Activated CD8-positive, alpha-beta memory T cell treated with anti-CD3 and anti-CD28 coated beads, Interleukin-2, amount 50 U/mL, for 24 hours (primary cell): Measurements from ENCODE around the gene RPS14.
"Not testable (repeated sequence)": the region's sequence is repeated elsewhere in the genome, so short reads cannot be mapped to it uniquely, and the experiment has no call there.

Experiments used
- DNase-seq: peaks from one replicate; pipeline ENCODE4 v3.0.0-alpha.2; 2020; ENCODE audit errors: extremely low read depth

RPS14 gene

GRCh38 chr5:150479416-150479815, 29.9 kb upstream of the RPS14 start:
- no peak for DNase-seq

GRCh38 chr5:150476568-150476967, 27.0 kb upstream of the RPS14 start:
- DNase-seq = not testable (repeated sequence)

- no peak for DNase-seq
Measured at GRCh38 chr5:150473673-150474358, 24.3 kb upstream of the RPS14 start.

GRCh38 chr5:150469718-150470469, 20.4 kb upstream of the RPS14 start:
- no peak for DNase-seq

GRCh38 chr5:150468206-150468605, 18.7 kb upstream of the RPS14 start:
- DNase-seq = no peak

- DNase-seq = no peak
Measured at GRCh38 chr5:150465927-150466326, 16.4 kb upstream of the RPS14 start.

- no peak for DNase-seq
Measured at GRCh38 chr5:150464554-150465012, 15.0 kb upstream of the RPS14 start.

GRCh38 chr5:150461231-150461630, 11.7 kb upstream of the RPS14 start:
- DNase-seq = no peak

GRCh38 chr5:150460781-150461180, 11.2 kb upstream of the RPS14 start:
- DNase-seq = no peak

GRCh38 chr5:150458802-150459557, 9.4 kb upstream of the RPS14 start:
- peak; percentile 79 for DNase-seq

GRCh38 chr5:150457562-150458240, 8.2 kb upstream of the RPS14 start:
- DNase-seq = no peak

GRCh38 chr5:150457121-150457520, 7.6 kb upstream of the RPS14 start:
- no peak for DNase-seq

- DNase-seq = no peak
Measured at GRCh38 chr5:150454492-150455229, 5.1 kb upstream of the RPS14 start.

GRCh38 chr5:150454027-150454426, 4.5 kb upstream of the RPS14 start:
- DNase-seq = not testable (repeated sequence)

GRCh38 chr5:150452914-150453313, 3.4 kb upstream of the RPS14 start:
- DNase-seq = no peak

GRCh38 chr5:150451594-150451993, 2.1 kb upstream of the RPS14 start:
- DNase-seq = no peak

- no peak for DNase-seq
Measured at GRCh38 chr5:150448952-150449516, 505 bp downstream of the RPS14 start.

GRCh38 chr5:150448334-150448733, 1.2 kb downstream of the RPS14 start:
- DNase-seq = no peak

GRCh38 chr5:150447188-150447587, 2.4 kb downstream of the RPS14 start:
- DNase-seq = no peak

- DNase-seq = no peak
Measured at GRCh38 chr5:150446583-150446982, 3.0 kb downstream of the RPS14 start.

GRCh38 chr5:150446088-150446487, 3.5 kb downstream of the RPS14 start:
- no peak for DNase-seq
